Thyroid gland (tissue), 4 donors: ENCODE measurements around the gene AP2A2. TPM values are rescaled to one million over a fixed set of nuclear protein-coding genes. Genes with fewer than 3 reads are reported as not detected.

Experiments
- DNase-seq, 2 donors: peaks; one replicate each; pipeline ENCODE4 v3.0.0-alpha.2; 2019
- H3K27ac ChIP-seq, 3 donors: fragments of 200-600 bp; sonication (generic); 1 replicate in 2 of 3; 2 replicates in 1 of 3; pipeline ENCODE4 v1.5.1; 2016 to 2019; ENCODE audit warnings: mild to moderate bottlenecking in 1 of 3, moderate library complexity in 1 of 3
- H3K27me3 ChIP-seq: fragments of 200-600 bp; sonication (generic); one replicate; pipeline ENCODE4 v1.5.1; 2019
- H3K36me3 ChIP-seq, 2 donors: fragments of 200-600 bp; sonication (generic); one replicate each; pipeline ENCODE4 v1.5.1; 2016 to 2019
- H3K4me1 ChIP-seq, 2 donors: fragments of 200-600 bp; sonication (generic); one replicate each; pipeline ENCODE4 v1.5.1; 2017 to 2019
- H3K4me3 ChIP-seq, 3 donors: fragments of 200-600 bp; sonication (generic); replicated peaks in 1 of 3; 1 replicate in 2 of 3; 2 replicates in 1 of 3; pipeline ENCODE4 v1.5.1; 2016; ENCODE audit warnings: mild to moderate bottlenecking in 1 of 3
- H3K9me3 ChIP-seq: fragments of 200-600 bp; sonication (generic); one replicate; pipeline ENCODE4 v1.5.1; 2017
- CTCF ChIP-seq, 6 experiments: fragments of 200-600 bp in 3 of 6; fragments of 450-650 bp in 3 of 6; sonication (generic) in 3 of 6; IDR thresholded peaks; one replicate each; pipeline ENCODE4 v1.5.1; 2016 to 2019; ENCODE audit warnings: antibody characterized with exemption in 6 of 6, mild to moderate bottlenecking in 2 of 6, inconsistent platforms in 1 of 6, moderate library complexity in 1 of 6
- POLR2A ChIP-seq, 2 donors: fragments of 450-650 bp; IDR thresholded peaks; one replicate each; pipeline ENCODE4 v1.6.1; 2017; ENCODE audit warnings: antibody characterized with exemption in 2 of 2, mild to moderate bottlenecking in 2 of 2, moderate library complexity in 1 of 2
- WGBS, 2 donors: methylation state at CpG; one replicate each; pipeline ENCODE4 v1.1.5; 2017; 5-methylcytosine and 5-hydroxymethylcytosine counted together
- intact Hi-C: fragments of 100-400 bp; cut with DNase I; formaldehyde crosslinking; loops from one replicate; pipeline ENCODE4 v1.15.1; 2023
- total RNA-seq, 4 donors: library from RNA; depleted of rRNA; stranded (reverse); fragments of >200 nt; gene quantifications; one replicate each; pipeline ENCODE4 v1.2.3, GENCODE V29; 2016

Gene AP2A2
- total RNA-seq, 4 donors from 2014 or later, result 37.2 to 67.3 (median 54.1) TPM

DNA sequence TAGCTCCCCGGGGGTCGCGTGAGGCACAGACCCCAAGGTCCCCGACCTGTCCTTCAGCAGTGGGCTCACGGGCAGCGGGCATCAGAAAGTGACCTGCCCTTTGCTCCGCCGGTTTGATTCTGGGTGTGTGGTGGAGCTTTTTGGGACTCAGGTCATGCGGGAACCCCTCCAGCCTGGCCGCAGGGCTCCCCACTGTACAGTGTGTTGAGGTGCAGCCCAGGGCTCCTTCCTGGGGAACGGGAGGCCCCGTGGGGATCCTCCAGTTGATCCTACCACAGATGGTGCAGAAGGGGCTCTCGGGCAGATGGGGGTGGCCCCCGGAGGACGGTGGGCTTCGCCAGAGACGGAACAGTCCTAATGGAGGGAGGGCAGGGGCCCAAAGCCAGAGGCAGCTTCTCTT, 86.6 kb downstream of the AP2A2 start:
- H3K36me3 ChIP-seq, result peaks cover 42% of the 10 kb centered on the region in 2 donors
- WGBS, 2 donors, result 95 to 97% methylated on average over 8 to 17 of the region's 17 CpGs
- intact Hi-C loops, result no loop called here

DNA sequence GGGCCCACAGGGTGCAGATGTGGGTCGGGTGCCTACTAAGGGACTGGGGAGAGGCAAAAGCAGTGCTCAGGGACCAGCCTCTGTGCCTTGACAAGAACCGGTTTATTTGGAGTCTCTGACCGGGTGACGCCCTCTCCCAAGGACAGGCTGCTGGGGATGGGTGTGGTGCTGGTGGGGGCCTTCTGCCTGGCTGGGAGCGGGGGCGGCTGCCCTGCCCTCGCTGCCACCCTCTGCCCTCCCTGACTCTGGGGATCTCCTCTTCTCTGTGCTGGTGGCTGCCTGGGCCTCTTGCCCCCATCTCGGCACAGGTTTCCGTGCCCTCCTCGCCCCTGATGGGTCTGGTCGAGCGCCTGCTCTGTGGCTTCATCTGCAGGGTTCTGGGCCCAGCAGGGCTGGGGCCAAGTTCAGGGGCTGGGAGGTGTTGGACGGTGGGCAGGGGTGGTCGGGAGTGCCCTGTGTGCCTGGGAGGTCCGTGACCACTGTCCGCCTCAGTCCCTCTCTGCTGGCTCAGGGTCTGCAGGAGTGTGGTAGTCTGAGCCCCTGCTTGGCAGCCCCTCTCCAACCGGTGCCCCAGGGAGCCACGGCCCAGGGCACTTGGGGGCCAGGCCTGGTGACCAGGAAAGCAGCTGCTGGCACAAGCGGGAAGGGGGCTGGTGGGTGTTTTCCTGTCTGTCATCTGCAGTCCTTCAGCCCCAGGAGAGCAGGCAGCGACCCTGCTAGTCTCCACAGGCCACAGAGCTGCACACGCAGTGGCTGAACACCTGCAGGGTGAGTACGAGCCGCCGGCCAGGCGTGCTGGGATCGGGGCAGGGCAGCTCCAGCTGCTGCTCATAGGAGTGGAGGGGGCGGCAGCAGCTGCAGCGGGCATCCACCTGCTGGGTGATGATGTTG, 87.3 kb downstream of the AP2A2 start:
- Histone ChIP-seq H3K27me3 (no peaks in the 10 kb centered on the region), H3K36me3 (peaks cover 35 to 39% of the 10 kb centered on the region in 2 donors)

More for the DNA sequence above, 86.6 kb downstream of the AP2A2 start:
- H3K9me3 ChIP-seq, result no peaks in the 10 kb centered on the region
- H3K4me1 ChIP-seq, result no peaks in the 10 kb centered on the region
- no peak for TF ChIP-seq CTCF (IDR thresholded peaks at IDR 0.05)
- TF ChIP-seq POLR2A (IDR thresholded peaks at IDR 0.05), result no peak
- H3K4me3 ChIP-seq, result no peak overlapping the region
- H3K27me3 ChIP-seq, result no peaks in the 10 kb centered on the region
- H3K27ac ChIP-seq, result no peak overlapping the region
- DNase-seq, result no peak

GRCh38 chr11:1013631-1013935, 87.9 kb downstream of the AP2A2 start:
- Histone ChIP-seq H3K9me3 (no peaks in the 10 kb centered on the region), H3K27me3 (no peaks in the 10 kb centered on the region), H3K27ac (no peak overlapping the region), H3K4me1 (no peaks in the 10 kb centered on the region), H3K36me3 (peaks cover 31 to 33% of the 10 kb centered on the region in 2 donors), H3K4me3 (no peak overlapping the region)
- DNase-seq, result no peak
- intact Hi-C loops, result no loop called here
- TF ChIP-seq CTCF (IDR thresholded peaks at IDR 0.05), result no peak
- no peak for TF ChIP-seq POLR2A (IDR thresholded peaks at IDR 0.05)
- 98 to 100% methylated on average over 2 to 9 of the region's 12 CpGs for WGBS, 2 donors

More for the DNA sequence above, 87.3 kb downstream of the AP2A2 start:
- Histone ChIP-seq H3K27ac (no peak overlapping the region), H3K4me3 (no peak overlapping the region), H3K4me1 (no peaks in the 10 kb centered on the region), H3K9me3 (no peaks in the 10 kb centered on the region)
- no peak for TF ChIP-seq POLR2A (IDR thresholded peaks at IDR 0.05)
- no peak for TF ChIP-seq CTCF (IDR thresholded peaks at IDR 0.05)
- no peak for DNase-seq
- 83 to 89% methylated on average over 12 to 19 of the region's 28 CpGs for WGBS, 2 donors
- intact Hi-C loops, result no loop called here

DNA sequence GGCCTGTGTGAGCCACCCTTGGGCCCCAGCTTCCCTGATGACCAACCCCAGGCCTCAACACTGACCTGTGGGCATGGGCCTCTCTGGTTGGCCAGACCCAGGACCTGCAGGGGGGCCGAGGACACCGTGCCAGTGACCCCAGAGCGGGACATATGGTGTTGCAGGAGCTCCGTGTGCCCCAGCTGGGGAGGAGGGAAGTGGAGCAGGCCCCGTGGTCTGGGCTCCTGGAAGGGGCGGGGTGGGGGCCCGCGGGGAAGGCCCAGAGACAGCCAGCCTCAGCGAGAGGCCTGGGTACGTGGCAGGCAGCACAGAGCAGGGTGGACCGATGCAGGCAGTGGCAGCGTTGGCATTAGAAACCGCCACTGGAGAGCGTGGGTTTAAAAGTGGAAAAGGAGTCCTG, 88.6 kb downstream of the AP2A2 start:
- Histone ChIP-seq H3K9me3 (no peaks in the 10 kb centered on the region), H3K27ac (no peak overlapping the region), H3K27me3 (no peaks in the 10 kb centered on the region), H3K4me3 (no peak overlapping the region), H3K36me3 (peaks cover 27% of the 10 kb centered on the region in 2 donors), H3K4me1 (no peaks in the 10 kb centered on the region)
- DNase-seq, result no peak
- WGBS, 2 donors, result 91 to 93% methylated on average over 10 to 14 of the region's 14 CpGs
- TF ChIP-seq CTCF (IDR thresholded peaks at IDR 0.05) (no peak), POLR2A (IDR thresholded peaks at IDR 0.05) (no peak)
- intact Hi-C loops, result no loop called here

DNA sequence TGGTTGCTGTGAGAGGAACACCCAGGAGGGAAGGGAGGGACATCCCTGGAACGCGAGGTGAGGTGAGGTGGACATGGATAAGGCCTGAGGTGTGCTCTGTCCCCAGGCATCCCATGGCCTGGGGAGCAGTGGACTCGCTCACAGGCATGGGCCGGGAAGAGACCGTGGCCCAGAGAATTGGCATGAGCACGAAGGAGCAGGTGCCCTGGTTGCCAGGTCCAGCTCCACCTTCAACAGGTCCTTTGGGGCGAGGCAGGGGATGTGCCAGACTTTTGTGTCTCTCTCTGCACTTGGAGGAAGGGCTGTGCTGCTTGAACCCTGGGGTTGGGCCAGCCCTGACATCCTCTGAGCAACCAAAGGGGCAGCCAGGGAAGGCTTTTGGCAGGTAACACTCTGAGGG, 89.4 kb downstream of the AP2A2 start:
- Histone ChIP-seq H3K4me3 (no peak overlapping the region), H3K36me3 (peaks cover 19% of the 10 kb centered on the region in 2 donors), H3K4me1 (no peaks in the 10 kb centered on the region), H3K27ac (no peak overlapping the region), H3K27me3 (no peaks in the 10 kb centered on the region), H3K9me3 (no peaks in the 10 kb centered on the region)
- intact Hi-C loops, result no loop called here
- 89 to 95% methylated on average over 4 to 7 of the region's 7 CpGs for WGBS, 2 donors
- DNase-seq, result no peak
- TF ChIP-seq POLR2A (IDR thresholded peaks at IDR 0.05) (no peak), CTCF (IDR thresholded peaks at IDR 0.05) (no peak)
